ENCODE data around the gene CDH4. TPM values are rescaled to one million over a fixed set of nuclear protein-coding genes. Genes with fewer than 3 reads are reported as not detected.

Gene CDH4
- total RNA-seq, 4 donors from 2014 or later = 0.13 to 0.38 (median 0.21) TPM; not detected in 1

GRCh38 chr20:61816606-61817460 lies 564.8 kb downstream of the CDH4 start:
- intact Hi-C loops (cut with DNase I) = no loop called here
- H3K4me1 ChIP-seq = no peaks in the 10 kb centered on the region
- H3K27ac ChIP-seq = no peak overlapping the region
- TF ChIP-seq CTCF (IDR thresholded peaks at IDR 0.05) (no peak), POLR2A (IDR thresholded peaks at IDR 0.05) (no peak)
- no peaks in the 10 kb centered on the region for H3K9me3 ChIP-seq
- no peak for DNase-seq
- H3K27me3 ChIP-seq = no peaks in the 10 kb centered on the region
- no peak overlapping the region for H3K4me3 ChIP-seq
- H3K36me3 ChIP-seq = no peaks in the 10 kb centered on the region
- 73 to 90% methylated on average over 17 to 19 of the region's 25 CpGs for whole genome bisulfite sequencing, 2 donors

GRCh38 chr20:61817575-61817974 lies 565.5 kb downstream of the CDH4 start:
- no peaks in the 10 kb centered on the region for H3K36me3 ChIP-seq
- 62 to 82% methylated on average over 4 to 5 of the region's 13 CpGs for WGBS, 2 donors

GRCh38 chr20:61818746-61819573 lies 566.9 kb downstream of the CDH4 start:
- Histone ChIP-seq H3K27me3 (no peaks in the 10 kb centered on the region), H3K4me1 (no peaks in the 10 kb centered on the region), H3K4me3 (no peak overlapping the region), H3K36me3 (no peaks in the 10 kb centered on the region), H3K9me3 (no peaks in the 10 kb centered on the region), H3K27ac (no peak overlapping the region)
- DNase-seq = no peak
- WGBS, 2 donors = 84 to 92% methylated on average over 19 to 26 of the region's 32 CpGs
- TF ChIP-seq CTCF (IDR thresholded peaks at IDR 0.05) (no peak), POLR2A (IDR thresholded peaks at IDR 0.05) (no peak)
- intact Hi-C loops (cut with DNase I) = no loop called here

More at GRCh38 chr20:61817575-61817974, 565.5 kb downstream of the CDH4 start:
- no peak overlapping the region for H3K27ac ChIP-seq
- H3K27me3 ChIP-seq = no peaks in the 10 kb centered on the region
- no peak for DNase-seq
- TF ChIP-seq POLR2A (IDR thresholded peaks at IDR 0.05) = no peak
- TF ChIP-seq CTCF (IDR thresholded peaks at IDR 0.05) = no peak
- no peak overlapping the region for H3K4me3 ChIP-seq
- intact Hi-C loops (cut with DNase I) = no loop called here
- H3K9me3 ChIP-seq = no peaks in the 10 kb centered on the region
- no peaks in the 10 kb centered on the region for H3K4me1 ChIP-seq

- WGBS, 2 donors = 57 to 67% methylated on average over 3 of the region's 3 CpGs
- intact Hi-C loops (cut with DNase I) = no loop called here
Observed at GRCh38 chr20:61819574-61819846, 567.4 kb downstream of the CDH4 start.

More at GRCh38 chr20:61819574-61819846, 567.4 kb downstream of the CDH4 start:
- TF ChIP-seq POLR2A (IDR thresholded peaks at IDR 0.05) (no peak), CTCF (IDR thresholded peaks at IDR 0.05) (no peak)
- DNase-seq = no peak
- Histone ChIP-seq H3K4me1 (no peaks in the 10 kb centered on the region), H3K27me3 (no peaks in the 10 kb centered on the region), H3K4me3 (no peak overlapping the region), H3K27ac (no peak overlapping the region), H3K36me3 (no peaks in the 10 kb centered on the region), H3K9me3 (no peaks in the 10 kb centered on the region)
